Neural cell (in vitro differentiated cells): ENCODE results near the gene NRROS. TPM values are rescaled to one million over a fixed set of nuclear protein-coding genes. Genes with fewer than 3 reads are reported as not detected.

Source experiments
- H2AFZ ChIP-seq: fragments of 200-600, 300-800 bp; sonication (generic), shearing (Covaris generic); 2 replicates; pipeline ENCODE4 v1.6.0; 2014; ENCODE audit warnings: low read depth, mild to moderate bottlenecking, antibody characterized with exemption, low read length, moderate library complexity
- H3F3A ChIP-seq: fragments of 200-600 bp; shearing (Covaris generic); 2 replicates; pipeline ENCODE4 v1.6.1; 2016; ENCODE audit warnings: mild to moderate bottlenecking, moderate library complexity, mixed read lengths, antibody characterized with exemption, low read length; ENCODE audit not compliant: insufficient read depth, poor library complexity, severe bottlenecking
- H3K27ac ChIP-seq: fragments of 200-600, 300-800 bp; sonication (generic), shearing (Covaris generic); 2 replicates; pipeline ENCODE4 v1.5.1; 2014; ENCODE audit warnings: mild to moderate bottlenecking, low read length, moderate library complexity
- H3K27me3 ChIP-seq: fragments of 300-800, 200-600 bp; sonication (generic), shearing (Covaris generic); 2 replicates; pipeline ENCODE4 v1.6.0; 2014; ENCODE audit warnings: mild to moderate bottlenecking, low read depth, low read length, moderate library complexity; ENCODE audit not compliant: insufficient read depth
- H3K36me3 ChIP-seq: fragments of 300-800, 200-600 bp; sonication (generic), shearing (Covaris generic); 2 replicates; pipeline ENCODE4 v1.5.1; 2014; ENCODE audit warnings: mild to moderate bottlenecking, antibody characterized with exemption, low read length, moderate library complexity; ENCODE audit not compliant: insufficient read depth
- H3K4me2 ChIP-seq: fragments of 300-800, 200-600 bp; sonication (generic), shearing (Covaris generic); 2 replicates; pipeline ENCODE4 v1.6.0; 2014; ENCODE audit warnings: mild to moderate bottlenecking, low read length
- H3K4me3 ChIP-seq: fragments of 300-800, 200-600 bp; sonication (generic), shearing (Covaris generic); 2 replicates; pipeline ENCODE4 v1.5.1; 2014; ENCODE audit warnings: mild to moderate bottlenecking, low read length, moderate library complexity
- H3K79me2 ChIP-seq: fragments of 200-600 bp; shearing (Covaris generic); replicated peaks from 2 replicates; pipeline ENCODE4 v1.6.0; 2014; ENCODE audit warnings: mild to moderate bottlenecking, low read length, moderate library complexity; ENCODE audit not compliant: insufficient read depth
- H3K9ac ChIP-seq: fragments of 300-800, 200-600 bp; sonication (generic), shearing (Covaris generic); 2 replicates; pipeline ENCODE4 v1.6.1; 2016; ENCODE audit warnings: mild to moderate bottlenecking, low read length, mixed read lengths
- H3K9me2 ChIP-seq: fragments of 200-600 bp; shearing (Covaris generic); 2 replicates; pipeline ENCODE4 v1.6.1; 2016; ENCODE audit warnings: mild to moderate bottlenecking, low read length, mixed read lengths; ENCODE audit not compliant: insufficient read depth
- H3K9me3 ChIP-seq: fragments of 200-600, 300-800 bp; sonication (generic), shearing (Covaris generic); 2 replicates; pipeline ENCODE4 v1.6.1; 2016; ENCODE audit warnings: mild to moderate bottlenecking, mixed run types, low read length, moderate library complexity, mixed read lengths
- H4K20me1 ChIP-seq: fragments of 200-600 bp; shearing (Covaris generic); 2 replicates; pipeline ENCODE4 v1.6.1; 2016; ENCODE audit warnings: mild to moderate bottlenecking, mixed run types; ENCODE audit not compliant: insufficient read depth
- CTCF ChIP-seq: fragments of 450-650 bp; IDR thresholded peaks from 2 replicates; pipeline ENCODE4 v1.5.1; 2014; ENCODE audit warnings: antibody characterized with exemption, mild to moderate bottlenecking, moderate library complexity; ENCODE audit not compliant: poor library complexity, severe bottlenecking
- EP300 ChIP-seq: fragments of 450-650 bp; conservative IDR thresholded peaks from 2 replicates; pipeline ENCODE4 v1.6.1; 2014; ENCODE audit warnings: antibody characterized with exemption, mild to moderate bottlenecking, moderate library complexity; ENCODE audit not compliant: poor library complexity, severe bottlenecking
- EZH2 ChIP-seq: fragments of 200-600, 300-800 bp; shearing (Covaris generic), sonication (generic); IDR thresholded peaks from 2 replicates; pipeline ENCODE4 v1.6.1; 2014; ENCODE audit warnings: antibody characterized with exemption, low read length, borderline replicate concordance, mild to moderate bottlenecking; ENCODE audit not compliant: insufficient read depth, poor library complexity, severe bottlenecking
- MXI1 ChIP-seq: fragments of 450-650 bp; conservative IDR thresholded peaks from 2 replicates; pipeline ENCODE4 v1.6.1; 2014; ENCODE audit warnings: antibody characterized with exemption, mild to moderate bottlenecking; ENCODE audit not compliant: poor library complexity, severe bottlenecking
- POLR2AphosphoS5 ChIP-seq: IDR thresholded peaks from 2 replicates; pipeline ENCODE4 v1.6.1; 2012
- RAD21 ChIP-seq: fragments of 450-650 bp; conservative IDR thresholded peaks from 2 replicates; pipeline ENCODE4 v1.6.1; 2014; ENCODE audit warnings: antibody characterized with exemption, mild to moderate bottlenecking, moderate library complexity
- REST ChIP-seq: IDR thresholded peaks from 2 replicates; pipeline ENCODE4 v1.6.1; 2012; ENCODE audit warnings: borderline replicate concordance
- SMC3 ChIP-seq: fragments of 450-650 bp; conservative IDR thresholded peaks from 2 replicates; pipeline ENCODE4 v1.6.1; 2014; ENCODE audit warnings: antibody characterized with exemption, mild to moderate bottlenecking, moderate library complexity; ENCODE audit not compliant: poor library complexity
- TAF1 ChIP-seq: IDR thresholded peaks from 2 replicates; pipeline ENCODE4 v1.6.1; 2012; ENCODE audit warnings: low read depth
- polyA plus RNA-seq: library from polyadenylated mRNA; depleted of rRNA; stranded (reverse); fragments of >200 nt; gene quantifications from 2 replicates; pipeline ENCODE4 v1.2.3, GENCODE V29; 2014

Gene NRROS
- polyA plus RNA-seq, 1 donor from 2014 or later, result not detected

- Histone ChIP-seq H3K9me2 (no peaks in the 10 kb centered on the region), H3F3A (no peaks in the 10 kb centered on the region), H2AFZ (no peak overlapping the region), H4K20me1 (no peaks in the 10 kb centered on the region), H3K9ac (no peak overlapping the region), H3K9me3 (no peaks in the 10 kb centered on the region), H3K4me2 (no peak overlapping the region), H3K36me3 (no peaks in the 10 kb centered on the region), H3K27me3 (no peaks in the 10 kb centered on the region), H3K4me3 (no peak overlapping the region), H3K79me2 (no peaks in the 10 kb centered on the region), H3K27ac (no peak overlapping the region)
- no peak for TF ChIP-seq TAF1
- TF ChIP-seq EZH2, result no peak
- TF ChIP-seq CTCF, result no peak
- no peak for TF ChIP-seq RAD21
- TF ChIP-seq SMC3, result no peak
- no peak for TF ChIP-seq EP300
- TF ChIP-seq MXI1, result no peak
- TF ChIP-seq POLR2AphosphoS5, result no peak
- TF ChIP-seq REST, result no peak
Measured at GRCh38 chr3:196677353-196677752, 37.9 kb downstream of the NRROS start.

- no peak overlapping the region for H3K27ac ChIP-seq
- H4K20me1 ChIP-seq, result no peaks in the 10 kb centered on the region
- no peaks in the 10 kb centered on the region for H3K27me3 ChIP-seq
- no peak overlapping the region for H3K4me3 ChIP-seq
- no peak overlapping the region for H3K9ac ChIP-seq
- H3K9me2 ChIP-seq, result no peaks in the 10 kb centered on the region
- TF ChIP-seq POLR2AphosphoS5, result no peak
- TF ChIP-seq TAF1, result no peak
- no peak for TF ChIP-seq RAD21
- no peak for TF ChIP-seq EZH2
- TF ChIP-seq SMC3, result no peak
- no peak for TF ChIP-seq REST
- no peak for TF ChIP-seq MXI1
- no peak for TF ChIP-seq EP300
- no peak for TF ChIP-seq CTCF
- H3K36me3 ChIP-seq, result no peaks in the 10 kb centered on the region
- no peaks in the 10 kb centered on the region for H3K9me3 ChIP-seq
- no peak overlapping the region for H2AFZ ChIP-seq
- no peaks in the 10 kb centered on the region for H3K79me2 ChIP-seq
- H3F3A ChIP-seq, result no peaks in the 10 kb centered on the region
- H3K4me2 ChIP-seq, result no peak overlapping the region
Measured at GRCh38 chr3:196677931-196678330, 38.4 kb downstream of the NRROS start.
